HG03378 (cell line): ENCODE data around the gene GRAMD1A.

Experiments
- ATAC-seq: cut with Tn5 transposase; IDR thresholded peaks from one replicate; pipeline ENCODE4 v1.9.1; 2021; ENCODE audit warnings: mild to moderate bottlenecking, moderate library complexity; ENCODE audit not compliant: unreplicated experiment

Gene GRAMD1A

GRCh38 chr19:35051796-35052195 is 51.7 kb downstream of the GRAMD1A start:
- ATAC-seq: no peak

DNA sequence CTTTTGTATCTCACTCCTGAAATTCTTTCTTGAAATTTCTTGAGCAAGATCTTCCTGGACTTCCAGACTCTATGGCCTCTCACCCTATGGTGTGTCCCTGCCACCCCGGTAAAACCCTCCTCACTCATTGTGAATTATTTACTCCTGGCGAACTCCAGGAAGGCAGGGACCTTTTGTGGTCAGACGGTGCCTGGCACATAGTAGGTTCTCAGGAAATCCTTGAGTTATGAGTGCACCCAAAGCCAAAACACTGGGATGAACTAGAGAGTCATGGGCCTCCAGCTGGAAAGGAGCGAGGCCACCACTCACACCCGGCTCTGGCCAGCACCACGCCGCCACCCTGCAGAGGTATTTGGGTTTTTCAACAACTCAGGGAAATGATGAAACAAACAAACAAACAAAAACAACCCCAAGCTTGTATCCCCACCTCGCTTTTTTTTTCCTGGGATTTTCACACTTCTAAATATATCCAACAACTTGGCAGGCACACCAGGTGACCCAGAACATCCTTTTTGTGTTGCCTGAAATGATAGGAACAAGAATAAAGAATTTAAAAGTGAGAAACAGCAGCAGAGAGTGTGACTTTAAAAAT is 52.6 kb downstream of the GRAMD1A start:
- ATAC-seq: no peak

DNA sequence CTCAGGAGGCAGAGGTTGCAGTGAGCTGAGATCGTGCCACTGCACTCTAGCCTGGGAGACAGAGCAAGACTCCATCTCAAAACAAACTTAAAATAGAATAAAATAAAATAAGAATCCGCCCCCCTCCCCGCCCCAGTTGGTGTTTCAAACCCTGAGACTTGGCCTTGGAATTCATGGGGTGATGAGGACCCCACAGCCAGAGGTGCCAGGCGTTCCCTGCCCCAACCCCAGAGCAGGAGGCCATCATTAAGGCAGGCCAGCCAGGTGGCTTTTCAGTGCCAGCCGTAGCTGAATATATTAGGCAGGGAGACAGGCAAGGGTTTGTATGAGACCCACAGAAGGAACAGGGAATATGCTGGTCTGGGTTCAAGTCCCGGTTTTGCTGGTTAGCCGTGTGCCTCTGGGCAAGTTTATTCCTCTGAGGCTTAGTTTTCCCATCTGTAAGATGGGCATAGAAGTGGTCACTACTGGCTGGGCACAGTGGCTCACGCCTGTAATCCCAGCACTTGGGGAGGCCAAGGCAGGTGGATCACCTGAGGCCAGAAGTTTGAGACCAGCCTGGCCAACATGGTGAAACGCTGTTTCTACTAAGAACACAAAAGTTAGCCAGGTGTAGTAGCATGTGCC is 53.7 kb downstream of the GRAMD1A start:
- ATAC-seq: no peak

DNA sequence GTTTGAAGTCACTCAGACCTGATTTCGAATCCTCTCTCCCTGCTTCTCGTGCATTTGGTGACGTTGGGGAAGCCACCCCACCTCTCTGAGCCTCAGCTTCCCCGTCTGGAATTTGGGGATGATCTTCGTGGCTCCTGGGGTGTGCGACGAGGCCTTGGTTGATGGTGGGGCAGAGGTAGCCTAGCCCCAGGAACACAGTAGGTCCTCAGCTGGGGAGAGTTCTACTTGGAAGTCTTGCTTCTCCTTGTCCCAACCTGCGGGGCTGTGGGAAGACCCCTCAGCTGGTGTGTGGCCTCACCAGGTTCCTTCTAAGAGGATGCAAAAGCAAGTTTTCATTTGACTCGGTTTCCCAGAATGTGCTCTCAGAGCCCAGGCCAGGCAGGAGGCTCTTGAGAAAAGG is 54.5 kb downstream of the GRAMD1A start:
- ATAC-seq: no peak

- ATAC-seq: no peak
These were observed 55.6 kb downstream of the GRAMD1A start for GRCh38 chr19:35055715-35056179.

DNA sequence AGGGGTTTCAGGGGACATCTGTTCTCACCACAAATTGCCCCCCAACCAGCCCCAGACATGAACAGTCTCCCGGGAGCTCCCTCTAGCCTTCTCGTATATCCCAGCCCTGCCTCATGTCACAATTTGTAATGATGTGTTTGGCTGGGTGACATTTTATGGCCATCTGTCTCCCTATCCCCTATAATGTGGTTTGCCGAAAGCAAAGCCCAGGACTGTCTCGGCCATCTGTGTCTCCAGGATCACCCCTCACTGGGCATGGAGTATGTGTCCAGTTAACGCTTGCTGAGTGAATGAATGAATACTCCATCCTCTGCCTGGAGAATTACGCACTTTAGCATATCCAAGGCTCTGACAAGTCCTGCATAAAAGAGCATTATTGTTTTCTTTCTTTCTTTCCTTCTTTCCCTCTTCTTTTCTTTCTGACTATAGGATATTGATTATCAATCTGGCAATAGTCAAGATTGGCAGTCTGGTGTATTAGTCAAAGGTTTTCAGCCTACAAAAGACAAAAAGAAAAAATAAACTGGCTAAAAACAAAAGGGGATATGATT is 56.5 kb downstream of the GRAMD1A start:
- no peak for ATAC-seq

DNA sequence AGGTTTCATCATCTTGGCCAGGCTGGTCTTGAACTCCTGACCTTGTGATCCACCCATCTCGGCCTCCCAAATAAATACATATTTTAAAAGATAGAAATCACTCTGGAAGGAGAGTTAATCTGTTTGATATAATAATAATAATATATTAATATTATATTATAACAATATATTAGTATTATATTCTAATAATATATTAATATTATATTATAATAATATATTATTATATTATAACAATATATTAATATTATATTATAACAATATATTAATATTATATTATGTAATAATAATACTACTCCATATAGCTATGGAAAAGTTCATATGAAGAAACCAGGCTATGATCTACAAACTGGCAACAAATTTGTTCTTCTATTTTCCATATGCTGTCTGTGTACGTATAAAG is 58.2 kb downstream of the GRAMD1A start:
- ATAC-seq: no peak

DNA sequence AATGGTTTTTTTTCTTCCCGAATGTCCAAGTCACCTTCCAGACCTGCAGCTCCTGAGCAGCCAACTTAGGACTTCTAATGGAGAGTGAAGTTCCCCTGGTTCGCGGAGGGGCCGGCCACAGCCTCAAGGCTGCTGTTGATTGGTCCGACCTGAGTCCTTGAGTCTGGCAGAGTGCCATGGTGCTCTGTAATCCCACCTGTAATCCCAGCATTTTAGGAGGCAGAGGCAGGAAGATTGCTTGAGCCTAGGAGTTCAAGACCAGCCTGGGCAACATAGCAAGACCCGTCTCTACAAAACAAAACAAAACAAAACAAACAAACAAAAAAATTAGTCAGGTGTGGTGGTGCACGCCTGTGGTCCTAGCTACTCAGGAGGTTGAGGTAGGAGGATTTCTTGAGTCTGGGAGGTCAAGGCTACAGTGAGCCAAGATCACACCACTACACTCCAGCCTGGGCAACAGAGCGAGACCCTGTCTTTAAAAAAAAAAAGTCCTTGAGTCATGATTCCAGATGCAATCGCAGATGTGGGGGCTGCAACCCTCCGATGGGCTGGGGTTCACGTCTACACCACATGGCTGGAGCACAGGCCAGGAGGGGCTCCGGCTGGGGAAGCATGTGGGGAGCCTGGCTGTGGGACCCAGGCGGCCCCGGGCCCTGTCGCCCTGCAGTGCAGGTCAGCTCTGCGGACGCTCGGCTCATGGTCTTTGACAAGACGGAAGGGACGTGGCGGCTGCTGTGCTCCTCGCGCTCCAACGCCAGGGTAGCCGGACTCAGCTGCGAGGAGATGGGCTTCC is 59.1 kb downstream of the GRAMD1A start:
- no peak for ATAC-seq

- ATAC-seq: no peak
These were observed 59.6 kb downstream of the GRAMD1A start for GRCh38 chr19:35059799-35060091.

DNA sequence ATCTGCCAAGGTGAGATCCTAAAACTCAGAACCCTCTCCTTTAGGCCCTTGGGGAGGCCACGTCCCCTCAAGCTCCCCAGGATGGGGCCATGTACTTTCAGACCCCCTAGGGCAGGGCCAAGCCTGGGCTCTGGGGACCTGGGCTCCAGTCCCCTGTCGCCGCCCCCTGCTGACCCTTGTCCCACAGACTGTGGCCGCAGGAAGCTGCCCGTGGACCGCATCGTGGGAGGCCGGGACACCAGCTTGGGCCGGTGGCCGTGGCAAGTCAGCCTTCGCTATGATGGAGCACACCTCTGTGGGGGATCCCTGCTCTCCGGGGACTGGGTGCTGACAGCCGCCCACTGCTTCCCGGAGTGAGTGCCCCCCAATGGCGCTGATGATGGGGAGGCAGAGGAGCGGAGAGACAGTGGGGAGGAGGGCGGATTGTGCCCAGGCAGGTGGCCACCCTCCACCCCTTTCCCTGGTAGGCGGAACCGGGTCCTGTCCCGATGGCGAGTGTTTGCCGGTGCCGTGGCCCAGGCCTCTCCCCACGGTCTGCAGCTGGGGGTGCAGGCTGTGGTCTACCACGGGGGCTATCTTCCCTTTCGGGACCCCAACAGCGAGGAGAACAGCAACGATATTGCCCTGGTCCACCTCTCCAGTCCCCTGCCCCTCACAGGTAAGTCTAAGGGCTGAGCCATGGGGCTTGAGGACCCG is 60.2 kb downstream of the GRAMD1A start:
- no peak for ATAC-seq

DNA sequence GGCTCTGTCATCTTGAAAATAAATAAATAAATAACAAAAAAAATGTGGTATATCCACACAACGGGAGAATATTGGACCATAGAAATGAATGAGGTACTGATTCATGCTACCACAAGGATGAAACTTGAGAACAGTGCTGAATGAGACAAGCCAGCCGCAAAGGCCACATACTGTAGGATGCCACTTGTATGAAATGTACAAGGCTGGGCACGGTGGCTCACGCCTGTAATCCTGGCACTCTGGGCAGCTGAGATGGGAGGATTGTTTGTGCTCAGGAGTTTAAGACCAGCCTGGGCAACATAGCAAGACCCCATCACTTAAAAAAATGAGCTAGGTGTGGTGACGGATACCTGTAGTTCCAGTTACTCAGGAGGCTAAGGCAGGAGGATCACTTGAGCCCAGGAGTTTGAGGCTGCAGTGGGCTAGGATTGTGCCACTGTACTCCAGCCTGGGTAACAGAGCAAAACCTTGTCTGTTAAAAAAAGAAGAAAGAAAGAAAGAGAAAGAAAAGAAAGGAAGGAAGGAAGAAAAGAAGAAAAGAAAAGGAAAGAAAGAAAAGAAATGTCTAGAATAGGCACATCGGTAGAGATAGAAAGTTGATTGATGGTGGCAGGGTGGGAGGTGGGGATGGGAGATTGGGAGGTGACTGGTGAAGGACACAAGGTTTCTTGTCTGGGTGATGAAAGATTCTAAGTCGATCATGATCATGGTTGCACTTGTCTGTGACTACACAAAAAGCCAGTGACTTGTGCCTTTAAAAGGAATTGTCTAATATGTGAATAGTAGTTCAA is 61.7 kb downstream of the GRAMD1A start:
- ATAC-seq: no peak

GRCh38 chr19:35062942-35063341 is 62.8 kb downstream of the GRAMD1A start:
- no peak for ATAC-seq

DNA sequence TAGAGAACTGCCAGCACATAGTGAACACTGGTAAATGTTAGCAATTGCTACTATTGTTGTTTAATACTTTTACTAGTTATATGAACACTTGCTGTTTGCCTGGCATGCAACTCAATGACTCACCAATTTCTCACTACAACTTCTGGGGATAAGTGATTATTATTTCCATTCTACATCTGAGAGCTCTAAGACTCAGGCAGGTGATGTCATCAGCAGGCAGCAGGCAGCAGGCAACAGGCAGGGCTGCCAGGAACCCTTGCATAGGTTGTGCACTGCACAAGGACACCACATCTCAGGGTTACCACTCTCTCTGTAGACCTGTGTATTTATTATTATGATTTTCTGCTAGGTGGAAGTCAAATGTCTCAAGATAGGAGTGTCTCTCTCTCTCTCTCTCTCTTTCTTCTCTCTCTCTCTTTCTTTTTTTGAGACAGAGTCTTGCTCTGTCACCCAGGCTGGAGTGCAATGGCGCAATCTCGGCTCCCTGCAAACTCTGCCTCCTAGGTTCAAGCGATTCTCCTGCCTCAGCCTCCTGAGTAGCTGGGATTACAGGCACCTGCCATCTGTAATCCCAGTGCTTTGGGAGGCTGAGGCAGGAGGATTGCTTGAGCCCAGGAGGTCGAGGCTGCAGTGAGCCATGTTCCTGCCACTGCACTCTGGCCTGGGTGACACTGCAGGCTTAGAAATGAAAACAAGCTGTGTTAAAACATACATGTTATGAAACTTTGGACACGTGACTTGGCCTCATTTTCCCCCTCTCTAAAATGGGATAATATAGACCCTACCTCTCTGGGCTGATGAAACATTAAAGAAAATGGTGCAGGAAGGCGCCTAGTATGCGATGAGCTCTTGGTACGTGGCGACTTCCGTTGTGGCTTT is 64.1 kb downstream of the GRAMD1A start:
- ATAC-seq: no peak

DNA sequence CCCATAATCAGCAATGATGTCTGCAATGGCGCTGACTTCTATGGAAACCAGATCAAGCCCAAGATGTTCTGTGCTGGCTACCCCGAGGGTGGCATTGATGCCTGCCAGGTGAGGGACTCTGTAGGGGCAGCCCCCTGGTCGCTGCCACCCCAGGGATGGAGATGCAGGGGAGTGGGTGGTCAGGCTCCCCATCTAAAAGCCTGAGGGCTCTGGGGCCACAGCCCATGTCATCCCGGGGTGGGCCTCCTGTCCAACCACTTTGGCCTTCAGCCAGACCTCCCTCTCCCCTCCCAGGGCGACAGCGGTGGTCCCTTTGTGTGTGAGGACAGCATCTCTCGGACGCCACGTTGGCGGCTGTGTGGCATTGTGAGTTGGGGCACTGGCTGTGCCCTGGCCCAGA is 65.5 kb downstream of the GRAMD1A start:
- ATAC-seq: no peak

- ATAC-seq: no peak
These were observed 66.0 kb downstream of the GRAMD1A start for GRCh38 chr19:35066121-35066520.

DNA sequence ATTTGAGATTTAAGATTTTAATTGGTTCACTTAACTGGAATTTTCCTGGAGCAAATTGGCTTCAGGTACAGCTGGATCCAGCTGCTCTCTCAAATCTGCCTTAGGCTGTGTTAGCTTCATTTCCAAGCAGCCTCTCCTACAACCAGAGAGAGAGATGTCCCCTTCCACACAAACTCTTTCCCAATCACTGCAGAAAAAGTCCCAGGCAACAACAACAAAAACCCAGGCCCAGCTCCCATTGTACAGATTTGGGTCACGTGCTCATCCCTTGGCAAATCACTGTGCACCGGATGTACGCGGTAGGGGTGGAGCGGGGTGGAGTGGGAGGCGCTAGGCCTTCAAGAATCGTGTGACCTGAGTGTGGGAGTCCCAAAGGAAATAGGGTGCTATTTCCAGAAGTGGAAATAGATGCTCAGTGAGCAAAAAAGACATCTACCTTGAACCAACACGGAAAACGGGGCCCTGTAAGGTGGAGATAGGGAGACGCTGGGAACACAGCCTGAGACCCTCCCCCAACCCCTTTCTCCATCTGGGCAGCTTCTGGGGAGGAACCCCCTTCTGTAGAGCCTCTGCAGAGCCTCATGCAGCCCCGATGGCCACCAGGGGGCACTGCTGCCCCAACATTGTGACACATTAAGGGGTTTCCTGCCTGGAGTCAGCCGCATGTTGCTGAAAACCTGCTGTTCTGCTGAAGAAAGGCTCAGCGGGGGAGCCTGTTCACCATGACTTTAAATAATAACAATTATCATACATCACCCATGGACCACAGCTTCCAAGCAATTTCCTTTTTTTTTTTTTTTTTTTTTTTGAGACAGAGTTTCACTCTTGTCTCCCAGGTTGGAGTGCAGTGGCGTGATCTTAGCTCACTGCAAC is 66.8 kb downstream of the GRAMD1A start:
- ATAC-seq: no peak

GRCh38 chr19:35068941-35069634 is 69.0 kb downstream of the GRAMD1A start:
- no peak for ATAC-seq

DNA sequence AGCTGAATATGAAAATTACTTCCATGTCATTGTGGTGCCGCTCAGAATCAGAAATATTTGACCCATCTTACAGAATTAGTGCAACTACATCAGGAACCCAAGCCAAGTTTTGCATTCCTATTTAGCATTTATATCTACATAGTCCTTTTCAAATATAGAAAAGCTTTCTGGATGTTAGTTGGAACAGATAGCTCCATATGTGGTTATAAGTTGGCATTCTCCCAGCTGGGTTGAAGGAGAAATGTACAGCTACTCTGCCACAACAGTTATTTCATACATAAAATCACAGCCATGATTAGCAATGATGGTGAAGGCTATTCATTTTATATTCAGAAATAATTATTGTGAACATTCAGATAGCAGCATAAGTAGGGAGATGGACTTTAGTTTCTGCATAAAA is 69.6 kb downstream of the GRAMD1A start:
- no peak for ATAC-seq
